ENCODE results near the gene DIAPH2.

DNA sequence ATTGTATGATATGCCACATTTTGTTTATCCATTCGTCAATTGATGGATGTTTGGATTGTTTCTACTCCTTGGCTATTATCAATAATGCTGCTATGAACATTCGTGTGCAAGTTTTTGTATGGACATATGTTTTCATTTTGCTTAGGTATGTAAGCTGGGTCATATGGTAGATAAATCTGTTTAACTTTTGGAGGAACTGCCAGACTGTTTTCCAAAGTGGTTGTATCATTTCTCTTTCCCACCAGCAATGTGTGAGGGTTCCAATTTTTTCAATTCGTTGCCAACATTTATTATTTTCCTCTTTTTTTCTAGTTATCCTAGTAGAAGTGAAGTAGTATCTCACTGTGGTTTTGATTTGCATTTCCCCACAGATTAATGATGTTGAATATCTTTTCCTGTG is 71.8 kb downstream of the DIAPH2 start:
- TF ChIP-seq, protein P1, sequence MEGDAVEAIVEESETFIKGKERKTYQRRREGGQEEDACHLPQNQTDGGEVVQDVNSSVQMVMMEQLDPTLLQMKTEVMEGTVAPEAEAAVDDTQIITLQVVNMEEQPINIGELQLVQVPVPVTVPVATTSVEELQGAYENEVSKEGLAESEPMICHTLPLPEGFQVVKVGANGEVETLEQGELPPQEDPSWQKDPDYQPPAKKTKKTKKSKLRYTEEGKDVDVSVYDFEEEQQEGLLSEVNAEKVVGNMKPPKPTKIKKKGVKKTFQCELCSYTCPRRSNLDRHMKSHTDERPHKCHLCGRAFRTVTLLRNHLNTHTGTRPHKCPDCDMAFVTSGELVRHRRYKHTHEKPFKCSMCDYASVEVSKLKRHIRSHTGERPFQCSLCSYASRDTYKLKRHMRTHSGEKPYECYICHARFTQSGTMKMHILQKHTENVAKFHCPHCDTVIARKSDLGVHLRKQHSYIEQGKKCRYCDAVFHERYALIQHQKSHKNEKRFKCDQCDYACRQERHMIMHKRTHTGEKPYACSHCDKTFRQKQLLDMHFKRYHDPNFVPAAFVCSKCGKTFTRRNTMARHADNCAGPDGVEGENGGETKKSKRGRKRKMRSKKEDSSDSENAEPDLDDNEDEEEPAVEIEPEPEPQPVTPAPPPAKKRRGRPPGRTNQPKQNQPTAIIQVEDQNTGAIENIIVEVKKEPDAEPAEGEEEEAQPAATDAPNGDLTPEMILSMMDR (IDR thresholded peaks at IDR 0.05), result no peak
- no peak for TF ChIP-seq EZH2 (IDR thresholded peaks at IDR 0.05; ENCODE audit: borderline replicate concordance, insufficient read depth, low read depth, low read length, poor library complexity, severe bottlenecking)

All from B cell (primary cell).